Testis (tissue), 2 donors: ENCODE measurements around the gene CUL1.

Experiments used
- POLR2A ChIP-seq: fragments of 450-650 bp; IDR thresholded peaks from one replicate; pipeline ENCODE4 v1.6.1; 2017; ENCODE audit warnings: antibody characterized with exemption, mild to moderate bottlenecking, moderate library complexity
- TF ChIP-seq, protein P1 (sequence below), 3 experiments: fragments of 450-650 bp in 2 of 3; fragments of 200-600 bp in 1 of 3; sonication (generic) in 1 of 3; IDR thresholded peaks; one replicate each; pipeline ENCODE4 v1.5.1; 2016 to 2019; ENCODE audit warnings: antibody characterized with exemption in 3 of 3, mild to moderate bottlenecking in 2 of 3, moderate library complexity in 1 of 3

DNA sequence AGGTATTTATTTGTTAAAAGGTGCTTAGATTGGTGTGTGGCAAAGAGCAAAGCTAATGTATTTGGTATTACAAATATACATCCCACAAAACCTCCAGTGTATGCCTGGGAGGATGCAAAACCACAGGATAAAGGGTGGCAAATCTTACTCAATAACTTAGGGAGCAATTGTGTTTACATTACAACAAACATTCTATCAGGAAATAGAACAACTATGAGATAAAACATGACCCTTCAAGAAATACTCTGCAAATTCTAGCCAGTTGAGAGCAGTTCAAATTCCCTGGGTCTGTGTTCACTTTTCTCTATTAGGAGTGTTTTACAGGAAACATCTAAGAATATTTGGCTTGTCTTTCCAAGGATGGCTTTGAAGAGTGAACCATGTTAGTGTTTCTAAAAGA lies 64.9 kb downstream of the CUL1 start:
- no peak for TF ChIP-seq POLR2A
- TF ChIP-seq, protein P1, sequence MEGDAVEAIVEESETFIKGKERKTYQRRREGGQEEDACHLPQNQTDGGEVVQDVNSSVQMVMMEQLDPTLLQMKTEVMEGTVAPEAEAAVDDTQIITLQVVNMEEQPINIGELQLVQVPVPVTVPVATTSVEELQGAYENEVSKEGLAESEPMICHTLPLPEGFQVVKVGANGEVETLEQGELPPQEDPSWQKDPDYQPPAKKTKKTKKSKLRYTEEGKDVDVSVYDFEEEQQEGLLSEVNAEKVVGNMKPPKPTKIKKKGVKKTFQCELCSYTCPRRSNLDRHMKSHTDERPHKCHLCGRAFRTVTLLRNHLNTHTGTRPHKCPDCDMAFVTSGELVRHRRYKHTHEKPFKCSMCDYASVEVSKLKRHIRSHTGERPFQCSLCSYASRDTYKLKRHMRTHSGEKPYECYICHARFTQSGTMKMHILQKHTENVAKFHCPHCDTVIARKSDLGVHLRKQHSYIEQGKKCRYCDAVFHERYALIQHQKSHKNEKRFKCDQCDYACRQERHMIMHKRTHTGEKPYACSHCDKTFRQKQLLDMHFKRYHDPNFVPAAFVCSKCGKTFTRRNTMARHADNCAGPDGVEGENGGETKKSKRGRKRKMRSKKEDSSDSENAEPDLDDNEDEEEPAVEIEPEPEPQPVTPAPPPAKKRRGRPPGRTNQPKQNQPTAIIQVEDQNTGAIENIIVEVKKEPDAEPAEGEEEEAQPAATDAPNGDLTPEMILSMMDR (IDR thresholded peaks at IDR 0.05) = no peak
